GM18907 (cell line): ENCODE results near the gene OAT.

Source experiments
- ATAC-seq: cut with Tn5 transposase; IDR thresholded peaks from one replicate; pipeline ENCODE4 v1.9.1; 2021; ENCODE audit warnings: mild to moderate bottlenecking, moderate library complexity; ENCODE audit not compliant: unreplicated experiment

The OAT gene

GRCh38 chr10:124418726-124419501, at the start of gene OAT:
Gene OAT (minus strand): TSS chr10:124418923. CDS start chr10:124412171, 6,752 bp downstream.
- ATAC-seq, result peak; percentile 98

- ATAC-seq, result no peak
These were observed 48.4 kb upstream of the OAT start for GRCh38 chr10:124467165-124467564.

GRCh38 chr10:124465777-124466488, 47.2 kb upstream of the OAT start:
- ATAC-seq, result no peak

GRCh38 chr10:124465003-124465776, 46.5 kb upstream of the OAT start:
- peak; percentile 34 for ATAC-seq

- no peak for ATAC-seq
These were observed 45.6 kb upstream of the OAT start for GRCh38 chr10:124464028-124464965.

GRCh38 chr10:124462348-124462695, 43.6 kb upstream of the OAT start:
- ATAC-seq, result no peak

GRCh38 chr10:124461642-124462347, 43.1 kb upstream of the OAT start, which contains the start of gene LHPP:
Gene LHPP (plus strand): TSS chr10:124461823. CDS start chr10:124461863, 40 bp downstream.
- ATAC-seq, result peak; percentile 96

GRCh38 chr10:124460144-124460543, 41.4 kb upstream of the OAT start:
- no peak for ATAC-seq

- ATAC-seq, result no peak
These were observed 40.7 kb upstream of the OAT start for GRCh38 chr10:124459395-124459794.

- no peak for ATAC-seq
These were observed 40.2 kb upstream of the OAT start for GRCh38 chr10:124458889-124459288.

GRCh38 chr10:124458473-124458872, 39.8 kb upstream of the OAT start:
- no peak for ATAC-seq

GRCh38 chr10:124455441-124455840, 36.7 kb upstream of the OAT start:
- no peak for ATAC-seq

GRCh38 chr10:124453960-124454610, 35.4 kb upstream of the OAT start:
- no peak for ATAC-seq

GRCh38 chr10:124451276-124451675, 32.6 kb upstream of the OAT start:
- ATAC-seq, result no peak

- ATAC-seq, result no peak
These were observed 32.0 kb upstream of the OAT start for GRCh38 chr10:124450783-124451057.

- ATAC-seq, result no peak
These were observed 31.5 kb upstream of the OAT start, which contains the start of gene NKX1-2 for GRCh38 chr10:124450012-124450782. Gene NKX1-2 (minus strand): TSS chr10:124450035. CDS start chr10:124449943, 92 bp downstream.

- no peak for ATAC-seq
These were observed 30.7 kb upstream of the OAT start for GRCh38 chr10:124449170-124450011.

GRCh38 chr10:124448696-124449169, 30.0 kb upstream of the OAT start:
- ATAC-seq, result no peak
